PFSK-1 (cell line): ENCODE measurements around the gene BRD3OS.

Source experiments
- FOXP2 ChIP-seq: optimal IDR thresholded peaks from 2 replicates; pipeline ENCODE3; 2011; ENCODE audit warnings: borderline replicate concordance, control low read depth, inconsistent platforms; ENCODE audit not compliant: insufficient read depth; ENCODE audit errors: extremely low read length, extremely low read depth
- POLR2AphosphoS5 ChIP-seq: IDR thresholded peaks from 2 replicates; pipeline ENCODE4 v1.6.1; 2012; ENCODE audit warnings: low read depth, mild to moderate bottlenecking, control low read depth, low read length, moderate library complexity
- SIN3A ChIP-seq: IDR thresholded peaks from 2 replicates; pipeline ENCODE4 v1.6.1; 2012; ENCODE audit warnings: mild to moderate bottlenecking, low read length, moderate library complexity, borderline replicate concordance; ENCODE audit not compliant: insufficient read depth
- TAF1 ChIP-seq: IDR thresholded peaks from 2 replicates; pipeline ENCODE4 v1.6.1; 2012; ENCODE audit warnings: low read length, control low read depth, borderline replicate concordance; ENCODE audit not compliant: insufficient read depth
- TF ChIP-seq, protein P1 (sequence below), 2 experiments: IDR thresholded peaks; 2 replicates each; pipeline versions ENCODE4 v1.6.1 to v1.8.0; 2011 to 2012; ENCODE audit warnings: low read depth in 2 of 2, low read length in 2 of 2, control low read depth in 1 of 2, inconsistent platforms in 1 of 2, mild to moderate bottlenecking in 1 of 2, moderate library complexity in 1 of 2; ENCODE audit not compliant: insufficient read depth in 1 of 2

The BRD3OS gene

DNA sequence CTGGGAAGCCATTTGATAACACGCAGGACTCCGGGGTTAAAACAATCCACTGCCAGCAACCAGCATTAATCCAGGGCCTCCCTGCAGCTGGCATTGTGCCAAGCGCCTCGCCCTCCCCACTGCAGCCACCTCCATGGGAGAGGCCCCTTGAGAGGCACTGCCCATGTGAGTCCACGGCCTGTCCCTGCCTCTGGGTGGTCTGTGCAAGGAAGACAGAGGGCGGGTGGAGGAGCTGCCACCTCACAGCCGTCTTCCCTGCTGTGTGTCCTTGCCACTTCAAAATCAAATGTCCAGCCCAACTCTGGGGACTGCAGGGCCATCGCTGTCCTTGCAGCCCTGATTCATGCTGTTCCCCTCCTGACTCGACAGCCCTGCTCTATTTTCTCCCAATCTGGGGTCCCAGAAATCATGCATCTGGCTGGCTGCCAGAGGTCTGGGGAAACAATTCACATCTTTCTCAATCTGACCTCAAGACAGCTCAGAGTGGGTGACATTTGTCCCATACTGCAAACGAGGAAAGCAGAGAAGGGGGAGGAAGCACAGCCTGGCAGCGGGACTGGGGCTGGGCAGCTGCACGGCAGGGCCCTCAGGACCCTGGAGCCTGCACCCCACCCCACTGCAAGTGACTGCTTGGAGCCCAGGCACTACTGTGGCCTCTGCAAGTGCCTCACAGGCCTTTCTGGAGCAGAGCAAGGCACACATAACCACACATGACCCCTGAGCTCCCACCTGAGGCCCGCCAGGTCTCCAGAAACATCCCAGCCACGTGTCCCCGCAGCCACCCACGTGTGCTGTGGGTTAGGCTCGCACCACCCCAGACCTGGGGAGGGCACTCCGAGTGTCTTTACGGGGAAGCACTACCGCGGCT lies 15.7 kb downstream of the BRD3OS start:
- TF ChIP-seq POLR2AphosphoS5 (no peak), TAF1 (no peak), SIN3A (no peak), FOXP2 (no peak)
- TF ChIP-seq, protein P1, sequence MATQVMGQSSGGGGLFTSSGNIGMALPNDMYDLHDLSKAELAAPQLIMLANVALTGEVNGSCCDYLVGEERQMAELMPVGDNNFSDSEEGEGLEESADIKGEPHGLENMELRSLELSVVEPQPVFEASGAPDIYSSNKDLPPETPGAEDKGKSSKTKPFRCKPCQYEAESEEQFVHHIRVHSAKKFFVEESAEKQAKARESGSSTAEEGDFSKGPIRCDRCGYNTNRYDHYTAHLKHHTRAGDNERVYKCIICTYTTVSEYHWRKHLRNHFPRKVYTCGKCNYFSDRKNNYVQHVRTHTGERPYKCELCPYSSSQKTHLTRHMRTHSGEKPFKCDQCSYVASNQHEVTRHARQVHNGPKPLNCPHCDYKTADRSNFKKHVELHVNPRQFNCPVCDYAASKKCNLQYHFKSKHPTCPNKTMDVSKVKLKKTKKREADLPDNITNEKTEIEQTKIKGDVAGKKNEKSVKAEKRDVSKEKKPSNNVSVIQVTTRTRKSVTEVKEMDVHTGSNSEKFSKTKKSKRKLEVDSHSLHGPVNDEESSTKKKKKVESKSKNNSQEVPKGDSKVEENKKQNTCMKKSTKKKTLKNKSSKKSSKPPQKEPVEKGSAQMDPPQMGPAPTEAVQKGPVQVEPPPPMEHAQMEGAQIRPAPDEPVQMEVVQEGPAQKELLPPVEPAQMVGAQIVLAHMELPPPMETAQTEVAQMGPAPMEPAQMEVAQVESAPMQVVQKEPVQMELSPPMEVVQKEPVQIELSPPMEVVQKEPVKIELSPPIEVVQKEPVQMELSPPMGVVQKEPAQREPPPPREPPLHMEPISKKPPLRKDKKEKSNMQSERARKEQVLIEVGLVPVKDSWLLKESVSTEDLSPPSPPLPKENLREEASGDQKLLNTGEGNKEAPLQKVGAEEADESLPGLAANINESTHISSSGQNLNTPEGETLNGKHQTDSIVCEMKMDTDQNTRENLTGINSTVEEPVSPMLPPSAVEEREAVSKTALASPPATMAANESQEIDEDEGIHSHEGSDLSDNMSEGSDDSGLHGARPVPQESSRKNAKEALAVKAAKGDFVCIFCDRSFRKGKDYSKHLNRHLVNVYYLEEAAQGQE (IDR thresholded peaks at IDR 0.05; ENCODE audit: insufficient read depth in 1 of 2, low read depth in 2 of 2, low read length in 2 of 2): no peak

DNA sequence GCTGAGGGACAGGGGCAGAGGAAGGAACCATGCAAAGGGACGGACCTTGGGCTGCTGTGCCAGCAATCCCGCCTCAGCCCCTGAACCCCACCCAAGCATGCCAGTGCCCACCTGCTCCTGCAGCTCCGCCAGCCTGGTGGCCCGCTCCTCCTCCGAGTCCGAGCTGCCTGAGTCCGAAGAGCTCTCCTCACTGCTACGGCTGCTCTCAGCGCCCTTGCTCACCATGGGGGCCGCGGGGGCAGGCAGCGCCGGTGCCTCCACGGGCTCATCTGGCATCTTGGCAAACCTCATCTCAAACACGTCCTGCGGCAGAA lies 16.3 kb downstream of the BRD3OS start:
- no peak for TF ChIP-seq POLR2AphosphoS5
- no peak for TF ChIP-seq FOXP2
- TF ChIP-seq, protein P1 (IDR thresholded peaks at IDR 0.05; ENCODE audit: insufficient read depth in 1 of 2, low read depth in 2 of 2, low read length in 2 of 2): no peak
- TF ChIP-seq SIN3A: no peak
- no peak for TF ChIP-seq TAF1

DNA sequence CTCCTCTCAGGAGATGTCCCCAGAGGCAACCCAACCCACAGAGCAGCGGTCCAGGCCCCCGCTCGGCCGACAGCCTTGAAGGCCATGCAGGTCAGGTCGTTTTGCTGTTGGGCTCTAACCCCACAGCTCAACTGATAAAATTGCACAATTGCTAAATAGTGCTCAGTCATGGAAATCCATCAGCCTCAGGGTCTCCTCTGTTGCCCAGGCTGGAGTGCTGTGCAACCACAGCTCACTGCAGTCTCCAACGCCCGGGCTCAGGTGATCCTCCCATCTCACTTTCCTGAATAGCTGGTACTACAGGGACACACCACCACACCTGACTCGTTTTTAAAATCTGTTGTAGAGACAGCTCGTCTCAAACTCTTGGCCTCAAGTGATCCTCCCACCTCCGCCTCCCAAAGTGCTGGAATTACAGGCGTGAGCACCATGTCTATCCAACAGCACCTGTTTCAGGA lies 18.3 kb downstream of the BRD3OS start:
- TF ChIP-seq TAF1 (no peak), POLR2AphosphoS5 (no peak), FOXP2 (no peak)

DNA sequence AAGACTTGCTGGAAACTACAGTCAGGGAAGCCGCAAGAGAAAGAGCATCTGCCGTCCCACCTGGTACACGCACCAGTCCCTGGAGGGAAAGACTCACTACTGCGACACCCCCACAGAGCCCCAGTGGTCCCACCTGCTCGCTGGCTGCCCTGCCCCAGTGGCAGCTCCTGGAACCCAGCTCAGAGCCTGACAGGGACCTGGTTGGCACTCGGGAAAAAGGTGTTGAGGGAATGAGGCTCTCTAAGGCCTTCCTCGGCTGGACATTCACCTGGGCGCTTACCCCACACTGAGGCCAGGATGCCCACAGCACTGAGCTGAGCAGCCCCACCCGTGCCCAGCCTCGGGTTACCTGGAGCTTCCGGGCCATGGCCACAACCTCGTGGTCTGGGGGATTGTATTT lies 19.7 kb downstream of the BRD3OS start:
- no peak for TF ChIP-seq POLR2AphosphoS5
- TF ChIP-seq TAF1: no peak
- TF ChIP-seq FOXP2: no peak
- TF ChIP-seq, protein P1 (IDR thresholded peaks at IDR 0.05; ENCODE audit: insufficient read depth in 1 of 2, low read depth in 2 of 2, low read length in 2 of 2): no peak
- TF ChIP-seq SIN3A: no peak

DNA sequence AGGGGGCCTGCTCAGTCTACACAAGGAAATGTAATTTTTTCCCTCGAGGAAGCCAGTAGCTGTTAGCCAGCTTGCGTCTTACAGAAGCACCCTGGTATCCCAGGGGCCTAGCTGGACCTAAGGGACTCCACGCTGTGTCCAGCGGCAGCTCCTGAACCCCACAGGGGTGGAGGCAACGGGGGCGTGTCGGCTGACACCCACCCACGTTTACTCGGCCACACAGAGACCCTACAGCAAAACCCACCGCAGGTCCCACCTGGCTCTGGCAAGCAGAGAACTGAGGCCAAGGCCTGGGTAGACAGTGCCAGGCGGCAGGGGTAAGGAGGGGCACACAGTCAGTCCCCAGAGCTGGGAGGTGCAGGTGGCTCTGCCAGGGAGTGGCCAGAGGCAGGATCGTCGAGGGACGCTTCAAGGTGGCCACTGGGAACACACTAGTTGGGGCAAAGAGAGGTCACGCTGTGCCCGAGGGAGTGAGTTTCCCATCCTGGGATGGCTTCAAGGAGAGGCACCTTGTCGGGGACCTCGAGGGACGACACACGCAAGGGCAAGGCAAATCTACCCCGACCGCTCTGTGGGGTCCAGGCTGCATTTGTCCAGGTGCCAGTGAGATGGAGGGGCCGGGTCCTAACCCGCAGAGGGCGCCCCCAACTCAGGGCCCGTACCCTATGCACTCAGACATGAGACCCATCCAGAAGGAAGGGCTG lies 20.7 kb downstream of the BRD3OS start:
- no peak for TF ChIP-seq SIN3A
- no peak for TF ChIP-seq POLR2AphosphoS5
- TF ChIP-seq TAF1: no peak
- TF ChIP-seq, protein P1 (IDR thresholded peaks at IDR 0.05; ENCODE audit: insufficient read depth in 1 of 2, low read depth in 2 of 2, low read length in 2 of 2): no peak
- no peak for TF ChIP-seq FOXP2
